GM12874 (cell line): Measurements from ENCODE around the gene SHISAL1.

Experiments used
- CTCF ChIP-seq: IDR thresholded peaks from 2 replicates; pipeline ENCODE4 v1.5.1; 2011; ENCODE audit warnings: low read depth, mild to moderate bottlenecking, control low read depth, low read length, moderate library complexity; ENCODE audit not compliant: insufficient read depth

SHISAL1 gene

GRCh38 chr22:44287741-44288140 is 25.0 kb downstream of the SHISAL1 start:
- TF ChIP-seq CTCF = no peak

- no peak for TF ChIP-seq CTCF
Measured at GRCh38 chr22:44287121-44287693, 25.5 kb downstream of the SHISAL1 start.

- no peak for TF ChIP-seq CTCF
Measured at GRCh38 chr22:44286646-44287045, 26.1 kb downstream of the SHISAL1 start.

- TF ChIP-seq CTCF = no peak
Measured at GRCh38 chr22:44284711-44285110, 28.0 kb downstream of the SHISAL1 start.

GRCh38 chr22:44281768-44282637 is 30.7 kb downstream of the SHISAL1 start:
- no peak for TF ChIP-seq CTCF

- no peak for TF ChIP-seq CTCF
Measured at GRCh38 chr22:44280665-44281188, 32.0 kb downstream of the SHISAL1 start.

GRCh38 chr22:44279069-44279360 is 33.7 kb downstream of the SHISAL1 start:
- TF ChIP-seq CTCF = no peak
